ENCODE measurements around the gene WDR38.

Gene WDR38

GRCh38 chr9:124855944-124856765, 2.9 kb downstream of the WDR38 start:
- Histone ChIP-seq H3K27me3 (ENCODE audit: insufficient read depth, low read length) (no peaks in the 10 kb centered on the region), H2AFZ (ENCODE audit: low read depth, low read length) (no peak overlapping the region), H3K4me3 (ENCODE audit: low read length) (no peak overlapping the region)

GRCh38 chr9:124857533-124858162, 4.4 kb downstream of the WDR38 start:
- Histone ChIP-seq H3K4me1 (ENCODE audit: insufficient read depth, low read length) (peaks cover 20% of the 10 kb centered on the region), H3K27me3 (ENCODE audit: insufficient read depth, low read length) (no peaks in the 10 kb centered on the region), H3K9me3 (ENCODE audit: low read length) (no peaks in the 10 kb centered on the region), H3K4me3 (ENCODE audit: low read length) (no peak overlapping the region), H2AFZ (ENCODE audit: low read depth, low read length) (no peak overlapping the region), H3K36me3 (ENCODE audit: insufficient read depth, low read length) (peaks cover 39% of the 10 kb centered on the region)

More at GRCh38 chr9:124855944-124856765, 2.9 kb downstream of the WDR38 start:
- peaks cover 21% of the 10 kb centered on the region for H3K4me1 ChIP-seq (ENCODE audit: insufficient read depth, low read length)
- peaks cover 39% of the 10 kb centered on the region for H3K36me3 ChIP-seq (ENCODE audit: insufficient read depth, low read length)
- H3K9me3 ChIP-seq (ENCODE audit: low read length) = no peaks in the 10 kb centered on the region

GRCh38 chr9:124858330-124859046, 5.2 kb downstream of the WDR38 start:
- H3K27me3 ChIP-seq (ENCODE audit: insufficient read depth, low read length) = no peaks in the 10 kb centered on the region
- no peak overlapping the region for H2AFZ ChIP-seq (ENCODE audit: low read depth, low read length)
- no peak overlapping the region for H3K4me3 ChIP-seq (ENCODE audit: low read length)
- peaks cover 39% of the 10 kb centered on the region for H3K36me3 ChIP-seq (ENCODE audit: insufficient read depth, low read length)
- no peaks in the 10 kb centered on the region for H3K9me3 ChIP-seq (ENCODE audit: low read length)
- peaks cover 17% of the 10 kb centered on the region for H3K4me1 ChIP-seq (ENCODE audit: insufficient read depth, low read length)

GRCh38 chr9:124859803-124860581, 6.7 kb downstream of the WDR38 start:
- peaks cover 39% of the 10 kb centered on the region for H3K36me3 ChIP-seq (ENCODE audit: insufficient read depth, low read length)
- H3K9me3 ChIP-seq (ENCODE audit: low read length) = no peaks in the 10 kb centered on the region
- peaks cover 17% of the 10 kb centered on the region for H3K4me1 ChIP-seq (ENCODE audit: insufficient read depth, low read length)
- H3K27me3 ChIP-seq (ENCODE audit: insufficient read depth, low read length) = no peaks in the 10 kb centered on the region
- H2AFZ ChIP-seq (ENCODE audit: low read depth, low read length) = no peak overlapping the region
- H3K4me3 ChIP-seq (ENCODE audit: low read length) = peak overlapping the region; percentile 82

- Histone ChIP-seq H3K27me3 (ENCODE audit: insufficient read depth, low read length) (no peaks in the 10 kb centered on the region), H3K4me3 (ENCODE audit: low read length) (peak overlapping the region; percentile 82), H3K36me3 (ENCODE audit: insufficient read depth, low read length) (peaks cover 39% of the 10 kb centered on the region), H2AFZ (ENCODE audit: low read depth, low read length) (no peak overlapping the region), H3K4me1 (ENCODE audit: insufficient read depth, low read length) (peaks cover 17% of the 10 kb centered on the region), H3K9me3 (ENCODE audit: low read length) (no peaks in the 10 kb centered on the region)
Observed at GRCh38 chr9:124860582-124861341, 7.5 kb downstream of the WDR38 start.

GRCh38 chr9:124861342-124862229, 8.3 kb downstream of the WDR38 start, which contains the start of the genes ARPC5L and RPL35:
Gene ARPC5L (plus strand): TSS chr9:124862130. CDS start chr9:124869291, 7,161 bp downstream.
Gene RPL35 (minus strand): TSS chr9:124861957. CDS start chr9:124861912, 45 bp downstream.
- Histone ChIP-seq H2AFZ (ENCODE audit: low read depth, low read length) (peak within 1 kb of the TSS; percentile 83), H3K36me3 (ENCODE audit: insufficient read depth, low read length) (peaks cover 39% of the 10 kb centered on the region), H3K9me3 (ENCODE audit: low read length) (no peaks in the 10 kb centered on the region), H3K4me3 (ENCODE audit: low read length) (peak within 1 kb of the TSS; percentile 82), H3K27me3 (ENCODE audit: insufficient read depth, low read length) (no peaks in the 10 kb centered on the region), H3K4me1 (ENCODE audit: insufficient read depth, low read length) (peaks cover 17% of the 10 kb centered on the region)

- Histone ChIP-seq H2AFZ (ENCODE audit: low read depth, low read length) (no peak overlapping the region), H3K4me1 (ENCODE audit: insufficient read depth, low read length) (peaks cover 26% of the 10 kb centered on the region), H3K27me3 (ENCODE audit: insufficient read depth, low read length) (no peaks in the 10 kb centered on the region), H3K36me3 (ENCODE audit: insufficient read depth, low read length) (peaks cover 26% of the 10 kb centered on the region), H3K9me3 (ENCODE audit: low read length) (no peaks in the 10 kb centered on the region), H3K4me3 (ENCODE audit: low read length) (no peak overlapping the region)
Observed at GRCh38 chr9:124863371-124863871, 10.2 kb downstream of the WDR38 start.

GRCh38 chr9:124868511-124869465, 15.5 kb downstream of the WDR38 start:
- Histone ChIP-seq H3K4me1 (ENCODE audit: insufficient read depth, low read length) (peaks cover 24% of the 10 kb centered on the region), H2AFZ (ENCODE audit: low read depth, low read length) (peak overlapping the region; percentile 84), H3K36me3 (ENCODE audit: insufficient read depth, low read length) (peaks cover 9% of the 10 kb centered on the region), H3K4me3 (ENCODE audit: low read length) (peak overlapping the region; percentile 90), H3K27me3 (ENCODE audit: insufficient read depth, low read length) (no peaks in the 10 kb centered on the region), H3K9me3 (ENCODE audit: low read length) (no peaks in the 10 kb centered on the region)

GRCh38 chr9:124869466-124869985, 16.3 kb downstream of the WDR38 start:
- Histone ChIP-seq H3K4me1 (ENCODE audit: insufficient read depth, low read length) (peaks cover 24% of the 10 kb centered on the region), H2AFZ (ENCODE audit: low read depth, low read length) (peak overlapping the region; percentile 84), H3K4me3 (ENCODE audit: low read length) (peak overlapping the region; percentile 90), H3K9me3 (ENCODE audit: low read length) (no peaks in the 10 kb centered on the region), H3K36me3 (ENCODE audit: insufficient read depth, low read length) (peaks cover 14% of the 10 kb centered on the region), H3K27me3 (ENCODE audit: insufficient read depth, low read length) (no peaks in the 10 kb centered on the region)

GRCh38 chr9:124869986-124870560, 16.8 kb downstream of the WDR38 start:
- H3K4me1 ChIP-seq (ENCODE audit: insufficient read depth, low read length) = peaks cover 24% of the 10 kb centered on the region
- H2AFZ ChIP-seq (ENCODE audit: low read depth, low read length) = peak overlapping the region; percentile 84
- H3K9me3 ChIP-seq (ENCODE audit: low read length) = no peaks in the 10 kb centered on the region
- peak overlapping the region; percentile 90 for H3K4me3 ChIP-seq (ENCODE audit: low read length)
- H3K27me3 ChIP-seq (ENCODE audit: insufficient read depth, low read length) = no peaks in the 10 kb centered on the region
- H3K36me3 ChIP-seq (ENCODE audit: insufficient read depth, low read length) = peaks cover 19% of the 10 kb centered on the region
